ENCODE measurements around the gene KCP.

DNA sequence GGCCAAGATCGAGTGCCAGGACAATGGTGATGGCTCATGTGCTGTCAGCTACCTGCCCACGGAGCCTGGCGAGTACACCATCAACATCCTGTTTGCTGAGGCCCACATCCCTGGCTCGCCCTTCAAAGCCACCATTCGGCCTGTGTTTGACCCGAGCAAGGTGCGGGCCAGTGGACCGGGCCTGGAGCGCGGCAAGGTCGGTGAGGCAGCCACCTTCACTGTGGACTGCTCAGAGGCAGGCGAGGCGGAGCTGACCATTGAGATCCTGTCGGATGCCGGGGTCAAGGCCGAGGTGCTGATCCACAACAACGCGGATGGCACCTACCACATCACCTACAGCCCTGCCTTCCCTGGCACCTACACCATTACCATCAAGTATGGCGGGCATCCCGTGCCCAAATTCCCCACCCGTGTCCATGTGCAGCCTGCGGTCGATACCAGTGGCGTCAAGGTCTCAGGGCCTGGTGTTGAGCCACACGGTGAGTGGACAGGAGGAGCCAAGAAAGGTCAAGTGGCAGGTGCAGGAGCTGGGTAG, 65.7 kb downstream of the KCP start:
- no peak for TF ChIP-seq CTCF (IDR thresholded peaks at IDR 0.05)
- no peak for TF ChIP-seq POLR2A (IDR thresholded peaks at IDR 0.05)
